Colonic mucosa (tissue), 4 donors: ENCODE measurements around the gene RPL28. TPM values are rescaled to one million over a fixed set of nuclear protein-coding genes. Genes with fewer than 3 reads are reported as not detected.

Source experiments
- DNase-seq: peaks from one replicate; pipeline ENCODE4 v3.0.0-alpha.2; 2020
- H3K27ac ChIP-seq: fragments of 200-600 bp; one replicate; pipeline ENCODE4 v1.8.0; 2021
- H3K27me3 ChIP-seq: fragments of 200-600 bp; one replicate; pipeline ENCODE4 v1.8.0; 2021
- H3K36me3 ChIP-seq: fragments of 200-600 bp; one replicate; pipeline ENCODE4 v1.8.0; 2021
- H3K4me1 ChIP-seq: fragments of 200-600 bp; one replicate; pipeline ENCODE4 v1.8.0; 2021; ENCODE audit warnings: mild to moderate bottlenecking
- H3K4me3 ChIP-seq: fragments of 200-600 bp; one replicate; pipeline ENCODE4 v1.8.0; 2021
- H3K9ac ChIP-seq, 2 donors: one replicate each; pipeline ENCODE4 v1.7.0; 2013; ENCODE audit warnings: control low read depth in 2 of 2, low read depth in 2 of 2, low read length in 2 of 2
- H3K9me3 ChIP-seq: fragments of 200-600 bp; one replicate; pipeline ENCODE4 v1.8.0; 2021
- CTCF ChIP-seq: fragments of 200-600 bp; IDR thresholded peaks from one replicate; pipeline ENCODE4 v1.8.0; 2022; ENCODE audit warnings: antibody characterized with exemption, mild to moderate bottlenecking
- intact Hi-C: fragments of 100-400 bp; cut with DNase I; formaldehyde crosslinking; loops from one replicate; pipeline ENCODE4 v1.14.1; 2022
- total RNA-seq, 2 donors: library from RNA; stranded (reverse); fragmentation: NEBNext Ultra II Directional in 1 of 2; extraction: Animal tissue kit (Norgen Biotek cat#: 25700) in 1 of 2; gene quantifications; one replicate each; pipeline ENCODE4 v1.2.1, GENCODE V29; 2021
- donor health status: healthy.
- donor health status: DM: no; HTN: no; CAD: no.
- donor health status: DM: no; HTN: no; CAD: no.

Gene RPL28
- total RNA-seq, 2 donors from 2014 or later, result 1,447 to 1,819 TPM

- Histone ChIP-seq H3K27ac (no peak overlapping the region), H3K4me1 (peaks cover 5% of the 10 kb centered on the region), H3K36me3 (no peaks in the 10 kb centered on the region), H3K9me3 (no peaks in the 10 kb centered on the region), H3K9ac (no peak overlapping the region), H3K4me3 (no peak overlapping the region), H3K27me3 (peaks cover 9% of the 10 kb centered on the region)
- TF ChIP-seq CTCF, result no peak
- intact Hi-C loops, result no loop called here
- DNase-seq, result no peak
These were observed 27.2 kb upstream of the RPL28 start for GRCh38 chr19:55358493-55358892.

- no peak for TF ChIP-seq CTCF
- no peak overlapping the region for H3K4me3 ChIP-seq
- no peak overlapping the region for H3K9ac ChIP-seq
- no peak for DNase-seq
- H3K36me3 ChIP-seq, result no peaks in the 10 kb centered on the region
- H3K9me3 ChIP-seq, result no peaks in the 10 kb centered on the region
- peaks cover 5% of the 10 kb centered on the region for H3K4me1 ChIP-seq
- intact Hi-C loops, result no loop called here
- H3K27me3 ChIP-seq, result peaks cover 9% of the 10 kb centered on the region
- no peak overlapping the region for H3K27ac ChIP-seq
These were observed 26.5 kb upstream of the RPL28 start for GRCh38 chr19:55358943-55359908.

GRCh38 chr19:55360902-55361301 lies 24.8 kb upstream of the RPL28 start:
- Histone ChIP-seq H3K27me3 (no peaks in the 10 kb centered on the region), H3K27ac (no peak overlapping the region), H3K36me3 (no peaks in the 10 kb centered on the region), H3K9me3 (no peaks in the 10 kb centered on the region), H3K4me1 (no peaks in the 10 kb centered on the region), H3K4me3 (no peak overlapping the region), H3K9ac (no peak overlapping the region)
- intact Hi-C loops, result no loop called here
- TF ChIP-seq CTCF, result no peak
- no peak for DNase-seq

GRCh38 chr19:55362174-55362989 lies 23.4 kb upstream of the RPL28 start:
- no peak overlapping the region for H3K4me3 ChIP-seq
- no peaks in the 10 kb centered on the region for H3K4me1 ChIP-seq
- H3K27me3 ChIP-seq, result no peaks in the 10 kb centered on the region
- DNase-seq, result no peak
- no peak for TF ChIP-seq CTCF
- no peaks in the 10 kb centered on the region for H3K9me3 ChIP-seq
- H3K9ac ChIP-seq, result no peak overlapping the region
- intact Hi-C loops, result no loop called here
- H3K36me3 ChIP-seq, result no peaks in the 10 kb centered on the region
- no peak overlapping the region for H3K27ac ChIP-seq

GRCh38 chr19:55362990-55363716 lies 22.6 kb upstream of the RPL28 start, which contains the start of gene GARIN5B:
TSS of gene GARIN5B (minus strand) at chr19:55363260. CDS start at chr19:55363066, 194 bp downstream.
- H3K27me3 ChIP-seq, result peaks cover 2% of the 10 kb centered on the region
- no peak for DNase-seq
- TF ChIP-seq CTCF, result no peak

More at GRCh38 chr19:55362990-55363716, 22.6 kb upstream of the RPL28 start, which contains the start of gene GARIN5B:
- H3K4me3 ChIP-seq, result no peak within 1 kb of the TSS
- no peaks in the 10 kb centered on the region for H3K36me3 ChIP-seq
- H3K9ac ChIP-seq, result no peak within 1 kb of the TSS
- no peaks in the 10 kb centered on the region for H3K9me3 ChIP-seq
- intact Hi-C loops, result no loop called here
- H3K27ac ChIP-seq, result no peak within 1 kb of the TSS
- no peaks in the 10 kb centered on the region for H3K4me1 ChIP-seq
